ENCODE data around the gene KIAA1210.

The KIAA1210 gene

GRCh38 chrX:119089619-119090018 is 38.0 kb downstream of the KIAA1210 start:
- Histone ChIP-seq H3K9me3 (ENCODE audit: control insufficient read depth, low read length) (no peaks in the 10 kb centered on the region), H3K36me3 (ENCODE audit: control insufficient read depth, insufficient read depth, low read length) (no peaks in the 10 kb centered on the region), H3K27me3 (ENCODE audit: control insufficient read depth, insufficient read depth, low read length) (no peaks in the 10 kb centered on the region), H3K9ac (ENCODE audit: low read length) (no peak overlapping the region), H3K4me3 (ENCODE audit: low read length) (no peak overlapping the region), H3K4me1 (ENCODE audit: control insufficient read depth, insufficient read depth, low read length) (no peaks in the 10 kb centered on the region)

- H3K27me3 ChIP-seq (ENCODE audit: control insufficient read depth, insufficient read depth, low read length) = no peaks in the 10 kb centered on the region
- no peaks in the 10 kb centered on the region for H3K4me1 ChIP-seq (ENCODE audit: control insufficient read depth, insufficient read depth, low read length)
- no peak overlapping the region for H3K9ac ChIP-seq (ENCODE audit: low read length)
- no peaks in the 10 kb centered on the region for H3K36me3 ChIP-seq (ENCODE audit: control insufficient read depth, insufficient read depth, low read length)
- H3K4me3 ChIP-seq (ENCODE audit: low read length) = no peak overlapping the region
- no peaks in the 10 kb centered on the region for H3K9me3 ChIP-seq (ENCODE audit: control insufficient read depth, low read length)
Measured at GRCh38 chrX:119087121-119087520, 40.5 kb downstream of the KIAA1210 start.

GRCh38 chrX:119084766-119085165 is 42.8 kb downstream of the KIAA1210 start:
- H3K9ac ChIP-seq (ENCODE audit: low read length) = no peak overlapping the region
- no peak overlapping the region for H3K4me3 ChIP-seq (ENCODE audit: low read length)
- H3K36me3 ChIP-seq (ENCODE audit: control insufficient read depth, insufficient read depth, low read length) = no peaks in the 10 kb centered on the region
- no peaks in the 10 kb centered on the region for H3K9me3 ChIP-seq (ENCODE audit: control insufficient read depth, low read length)
- H3K27me3 ChIP-seq (ENCODE audit: control insufficient read depth, insufficient read depth, low read length) = no peaks in the 10 kb centered on the region
- H3K4me1 ChIP-seq (ENCODE audit: control insufficient read depth, insufficient read depth, low read length) = no peaks in the 10 kb centered on the region

GRCh38 chrX:119082278-119082677 is 45.3 kb downstream of the KIAA1210 start:
- Histone ChIP-seq H3K36me3 (ENCODE audit: control insufficient read depth, insufficient read depth, low read length) (no peaks in the 10 kb centered on the region), H3K4me3 (ENCODE audit: low read length) (no peak overlapping the region), H3K9me3 (ENCODE audit: control insufficient read depth, low read length) (no peaks in the 10 kb centered on the region), H3K9ac (ENCODE audit: low read length) (no peak overlapping the region), H3K4me1 (ENCODE audit: control insufficient read depth, insufficient read depth, low read length) (no peaks in the 10 kb centered on the region), H3K27me3 (ENCODE audit: control insufficient read depth, insufficient read depth, low read length) (no peaks in the 10 kb centered on the region)

GRCh38 chrX:119075270-119076025 is 52.2 kb downstream of the KIAA1210 start:
- H3K36me3 ChIP-seq (ENCODE audit: control insufficient read depth, insufficient read depth, low read length) = no peaks in the 10 kb centered on the region
- H3K4me3 ChIP-seq (ENCODE audit: low read length) = no peak overlapping the region
- no peaks in the 10 kb centered on the region for H3K27me3 ChIP-seq (ENCODE audit: control insufficient read depth, insufficient read depth, low read length)
- no peak overlapping the region for H3K9ac ChIP-seq (ENCODE audit: low read length)
- H3K4me1 ChIP-seq (ENCODE audit: control insufficient read depth, insufficient read depth, low read length) = no peaks in the 10 kb centered on the region
- no peaks in the 10 kb centered on the region for H3K9me3 ChIP-seq (ENCODE audit: control insufficient read depth, low read length)

- H3K4me3 ChIP-seq (ENCODE audit: low read length) = no peak overlapping the region
- no peaks in the 10 kb centered on the region for H3K9me3 ChIP-seq (ENCODE audit: control insufficient read depth, low read length)
- no peaks in the 10 kb centered on the region for H3K36me3 ChIP-seq (ENCODE audit: control insufficient read depth, insufficient read depth, low read length)
- H3K9ac ChIP-seq (ENCODE audit: low read length) = no peak overlapping the region
- no peaks in the 10 kb centered on the region for H3K27me3 ChIP-seq (ENCODE audit: control insufficient read depth, insufficient read depth, low read length)
- H3K4me1 ChIP-seq (ENCODE audit: control insufficient read depth, insufficient read depth, low read length) = no peaks in the 10 kb centered on the region
Measured at GRCh38 chrX:119073911-119074310, 53.7 kb downstream of the KIAA1210 start.

- Histone ChIP-seq H3K4me1 (ENCODE audit: control insufficient read depth, insufficient read depth, low read length) (no peaks in the 10 kb centered on the region), H3K4me3 (ENCODE audit: low read length) (no peak overlapping the region), H3K9ac (ENCODE audit: low read length) (no peak overlapping the region), H3K9me3 (ENCODE audit: control insufficient read depth, low read length) (no peaks in the 10 kb centered on the region), H3K27me3 (ENCODE audit: control insufficient read depth, insufficient read depth, low read length) (no peaks in the 10 kb centered on the region), H3K36me3 (ENCODE audit: control insufficient read depth, insufficient read depth, low read length) (no peaks in the 10 kb centered on the region)
Measured at GRCh38 chrX:119073200-119073905, 54.3 kb downstream of the KIAA1210 start.

GRCh38 chrX:119072744-119073143 is 54.9 kb downstream of the KIAA1210 start, which contains the start of gene CT47C1:
TSS of gene CT47C1 (plus strand) at chrX:119072993. CDS start at chrX:119073226, 233 bp downstream.
- no peak within 1 kb of the TSS for H3K4me3 ChIP-seq (ENCODE audit: low read length)
- no peaks in the 10 kb centered on the region for H3K4me1 ChIP-seq (ENCODE audit: control insufficient read depth, insufficient read depth, low read length)
- no peaks in the 10 kb centered on the region for H3K9me3 ChIP-seq (ENCODE audit: control insufficient read depth, low read length)
- no peak within 1 kb of the TSS for H3K9ac ChIP-seq (ENCODE audit: low read length)
- no peaks in the 10 kb centered on the region for H3K36me3 ChIP-seq (ENCODE audit: control insufficient read depth, insufficient read depth, low read length)
- H3K27me3 ChIP-seq (ENCODE audit: control insufficient read depth, insufficient read depth, low read length) = no peaks in the 10 kb centered on the region

- Histone ChIP-seq H3K9ac (ENCODE audit: low read length) (no peak overlapping the region), H3K36me3 (ENCODE audit: control insufficient read depth, insufficient read depth, low read length) (no peaks in the 10 kb centered on the region), H3K4me3 (ENCODE audit: low read length) (no peak overlapping the region), H3K4me1 (ENCODE audit: control insufficient read depth, insufficient read depth, low read length) (no peaks in the 10 kb centered on the region), H3K27me3 (ENCODE audit: control insufficient read depth, insufficient read depth, low read length) (no peaks in the 10 kb centered on the region), H3K9me3 (ENCODE audit: control insufficient read depth, low read length) (no peaks in the 10 kb centered on the region)
Measured at GRCh38 chrX:119071381-119071780, 56.2 kb downstream of the KIAA1210 start.

GRCh38 chrX:119069762-119070161 is 57.9 kb downstream of the KIAA1210 start:
- no peak overlapping the region for H3K4me3 ChIP-seq (ENCODE audit: low read length)
- H3K27me3 ChIP-seq (ENCODE audit: control insufficient read depth, insufficient read depth, low read length) = no peaks in the 10 kb centered on the region
- H3K36me3 ChIP-seq (ENCODE audit: control insufficient read depth, insufficient read depth, low read length) = no peaks in the 10 kb centered on the region
- no peak overlapping the region for H3K9ac ChIP-seq (ENCODE audit: low read length)
- no peaks in the 10 kb centered on the region for H3K4me1 ChIP-seq (ENCODE audit: control insufficient read depth, insufficient read depth, low read length)
- no peaks in the 10 kb centered on the region for H3K9me3 ChIP-seq (ENCODE audit: control insufficient read depth, low read length)

GRCh38 chrX:119069128-119069527 is 58.5 kb downstream of the KIAA1210 start:
- no peaks in the 10 kb centered on the region for H3K4me1 ChIP-seq (ENCODE audit: control insufficient read depth, insufficient read depth, low read length)

GRCh38 chrX:119067023-119067739 is 60.4 kb downstream of the KIAA1210 start:
- no peaks in the 10 kb centered on the region for H3K27me3 ChIP-seq (ENCODE audit: control insufficient read depth, insufficient read depth, low read length)
- no peak overlapping the region for H3K4me3 ChIP-seq (ENCODE audit: low read length)
- H3K36me3 ChIP-seq (ENCODE audit: control insufficient read depth, insufficient read depth, low read length) = no peaks in the 10 kb centered on the region
- H3K9ac ChIP-seq (ENCODE audit: low read length) = no peak overlapping the region
- H3K4me1 ChIP-seq (ENCODE audit: control insufficient read depth, insufficient read depth, low read length) = no peaks in the 10 kb centered on the region
- H3K9me3 ChIP-seq (ENCODE audit: control insufficient read depth, low read length) = no peaks in the 10 kb centered on the region

More at GRCh38 chrX:119069128-119069527, 58.5 kb downstream of the KIAA1210 start:
- H3K27me3 ChIP-seq (ENCODE audit: control insufficient read depth, insufficient read depth, low read length) = no peaks in the 10 kb centered on the region
- no peaks in the 10 kb centered on the region for H3K9me3 ChIP-seq (ENCODE audit: control insufficient read depth, low read length)
- no peak overlapping the region for H3K4me3 ChIP-seq (ENCODE audit: low read length)
- H3K36me3 ChIP-seq (ENCODE audit: control insufficient read depth, insufficient read depth, low read length) = no peaks in the 10 kb centered on the region
- no peak overlapping the region for H3K9ac ChIP-seq (ENCODE audit: low read length)

Measured in mucosa of stomach (tissue), 1 donor.